HepG2 (cell line): Measurements from ENCODE around the gene ESPN. TPM values are rescaled to one million over a fixed set of nuclear protein-coding genes. Genes with fewer than 3 reads are reported as not detected.
A peak's percentile ranks its signal among the peaks of the same experiment; 100 is the strongest.

ENCODE experiments used
- ATAC-seq: fragments of 200-7000 bp; cut with Tn5 transposase; 3 replicates; pipeline ENCODE4 v1.9.1; 2020; ENCODE audit warnings: mild to moderate bottlenecking, moderate library complexity
- BruUV-seq: library from RNA; stranded (reverse); fragments of 400-500 nt; replicated peaks from 2 replicates; lab custom pipeline; 2021; lab: Mats Ljungman, UMichigan
- CTCF ChIA-PET: fragments of 300-600 bp; formaldehyde crosslinking; extraction: SDS; loops from one replicate; lab custom pipeline; 2021; ENCODE audit warnings: low total read pairs, inconsistent platforms, low intra/inter-chr PET ratio; lab: Yijun Ruan, JAX
- POLR2A ChIA-PET: fragments of 350-600 bp; sonication (Branson Sonifier 250); formaldehyde crosslinking; loops from one replicate; lab custom pipeline; 2020; ENCODE audit warnings: antibody characterized with exemption, inconsistent platforms; lab: Yijun Ruan, JAX
- DNase-seq: peaks from one replicate; pipeline ENCODE4 v3.0.0-alpha.2; 2015; ENCODE audit warnings: low spot score
- FAIRE-seq: peaks from 3 replicates; lab custom pipeline; 2011; peaks lifted over from hg19 to GRCh38; lab: Jason Lieb, UNC
- H2AFZ ChIP-seq: one replicate; pipeline ENCODE4 v1.6.1; 2011; ENCODE audit warnings: low read length, inconsistent platforms
- H3K27ac ChIP-seq: fragments of 300-600 bp; 3 replicates; pipeline ENCODE4 v1.8.0; 2011; ENCODE audit warnings: mixed run types, mild to moderate bottlenecking, mixed read lengths, low read length, inconsistent platforms; ENCODE audit not compliant: insufficient read depth; ENCODE audit errors: extremely low read length
- H3K27me3 ChIP-seq, 2 experiments: fragments of 200-600 bp in 1 of 2; 2 replicates in 1 of 2; 3 replicates in 1 of 2; pipeline versions ENCODE4 v1.6.0 to v1.8.0; 2011; ENCODE audit warnings: low read length in 2 of 2, mild to moderate bottlenecking in 2 of 2, moderate library complexity in 2 of 2, inconsistent platforms in 1 of 2; ENCODE audit not compliant: insufficient read depth in 2 of 2, control insufficient read depth in 1 of 2
- H3K36me3 ChIP-seq, 2 experiments: fragments of 200-600 bp in 1 of 2; replicated peaks in 1 of 2; 2 replicates in 1 of 2; 3 replicates in 1 of 2; pipeline versions ENCODE4 v1.5.1 to v1.8.0; 2011; ENCODE audit warnings: low read length in 2 of 2, inconsistent platforms in 1 of 2; ENCODE audit not compliant: insufficient read depth in 2 of 2, control insufficient read depth in 1 of 2
- H3K4me1 ChIP-seq: 2 replicates; pipeline ENCODE4 v1.5.1; 2012; ENCODE audit warnings: low read length, inconsistent platforms; ENCODE audit not compliant: insufficient read depth
- H3K4me2 ChIP-seq: 2 replicates; pipeline ENCODE4 v1.6.0; 2011; ENCODE audit warnings: low read depth, low read length, inconsistent platforms
- H3K4me3 ChIP-seq, 3 experiments: fragments of 200-600 bp in 1 of 3; sonication (generic), shearing (Covaris generic) in 1 of 3; replicated peaks in 1 of 3; 2 replicates each; pipeline ENCODE4 v1.5.1; 2011 to 2016; ENCODE audit warnings: low read length in 3 of 3, inconsistent platforms in 2 of 3, low read depth in 2 of 3, mild to moderate bottlenecking in 2 of 3, control low read depth in 1 of 3, mixed read lengths in 1 of 3; ENCODE audit not compliant: insufficient read depth in 1 of 3
- H3K79me2 ChIP-seq: one replicate; pipeline ENCODE4 v1.6.1; 2011; ENCODE audit warnings: low read length, inconsistent platforms; ENCODE audit not compliant: insufficient read depth
- H3K9ac ChIP-seq: 2 replicates; pipeline ENCODE4 v1.6.0; 2011; ENCODE audit warnings: mild to moderate bottlenecking, low read depth, low read length, inconsistent platforms; ENCODE audit not compliant: insufficient read depth
- H3K9me3 ChIP-seq: 2 replicates; pipeline ENCODE4 v1.5.1; 2012; ENCODE audit warnings: mild to moderate bottlenecking, low read length
- H4K20me1 ChIP-seq: 2 replicates; pipeline ENCODE4 v1.6.0; 2011; ENCODE audit warnings: inconsistent platforms, mild to moderate bottlenecking, low read length, moderate library complexity; ENCODE audit not compliant: insufficient read depth
- ARNTL ChIP-seq: sonication (generic); formaldehyde crosslinking; IDR thresholded peaks from 2 replicates; pipeline ENCODE4 v1.4.0; 2020; ENCODE audit warnings: mild to moderate bottlenecking, missing genetic modification reagents
- CCDC6 ChIP-seq: sonication (generic); formaldehyde crosslinking; IDR thresholded peaks from 2 replicates; pipeline ENCODE4 v1.8.1; 2022; ENCODE audit warnings: mild to moderate bottlenecking, missing genetic modification reagents, moderate library complexity
- EZH2 ChIP-seq: conservative IDR thresholded peaks from 2 replicates; pipeline ENCODE4 v1.6.1; 2012; ENCODE audit warnings: mild to moderate bottlenecking, low read depth, low read length, moderate library complexity
- HNRNPLL ChIP-seq: fragments of 200-400 bp; formaldehyde crosslinking; IDR thresholded peaks from 2 replicates; pipeline ENCODE4 v1.6.1; 2017; ENCODE audit warnings: mild to moderate bottlenecking, low read depth, low read length; ENCODE audit not compliant: poor library complexity, severe bottlenecking
- KAT2B ChIP-seq: fragments of 150-350 bp; IDR thresholded peaks from 2 replicates; pipeline ENCODE4 v1.6.1; 2014; ENCODE audit warnings: low read depth, low read length, borderline replicate concordance
- NR3C1 ChIP-seq: sonication (generic); formaldehyde crosslinking; IDR thresholded peaks from 2 replicates; pipeline ENCODE4 v1.4.0; 2020; ENCODE audit warnings: missing genetic modification reagents
- ZBTB7A ChIP-seq: sonication (generic); formaldehyde crosslinking; IDR thresholded peaks from 2 replicates; pipeline ENCODE4 v1.8.0; 2022; ENCODE audit warnings: mild to moderate bottlenecking, missing genetic modification reagents
- WGBS: methylation state at CpG from one replicate; pipeline ENCODE4 v1.1.6; 2017; ENCODE audit warnings: low lambda C conversion rate; 5-methylcytosine and 5-hydroxymethylcytosine counted together
- in situ Hi-C: cut with HindIII; loops from 2 replicates; pipeline ENCODE4 v1.10.0; 2017; ENCODE audit warnings: low pct_unique_long_range_greater_than_20kb; ENCODE audit not compliant: extremely low pct_ligation_motif_present
- intact Hi-C: fragments of 100-400 bp; cut with micrococcal nuclease; formaldehyde crosslinking; loops from one replicate; pipeline ENCODE4 v1.10.0; 2022; ENCODE audit not compliant: unreplicated experiment
- polyA plus RNA-seq, 8 experiments: library from polyadenylated mRNA; depleted of rRNA in 3 of 8; stranded (reverse) in 7 of 8; unstranded in 1 of 8; fragments of >200 nt; fragmentation: Illumina TruSeq in 4 of 8; extraction: Trizol in 4 of 8; gene quantifications; 2 replicates each; pipeline versions ENCODE4 v1.2.1 to v1.2.3, GENCODE V29; 2011 to 2016; ENCODE audit warnings: low read depth in 4 of 8, missing spikeins in 1 of 8, mixed read lengths in 1 of 8; ENCODE audit not compliant: insufficient read depth in 1 of 8
- total RNA-seq, 5 experiments: library from RNA; depleted of rRNA; stranded (reverse); fragments of >200 nt; fragmentation: Illumina TruSeq; extraction: Trizol; gene quantifications; 2 replicates each; pipeline ENCODE4 v1.2.3, GENCODE V29; 2016; ENCODE audit warnings: low read depth in 1 of 5
- TF ChIP-seq, protein P1 (sequence below): sonication (generic); formaldehyde crosslinking; IDR thresholded peaks from 2 replicates; pipeline ENCODE4 v1.9.0; 2022; ENCODE audit warnings: missing genetic modification reagents, mild to moderate bottlenecking, borderline replicate concordance

Gene ESPN
- total and polyA plus RNA-seq, 2 of the 13 experiments (the other 11 are each of a cell fraction or from before 2014, with no cell fraction given), result 48.6 to 54.2 TPM

DNA sequence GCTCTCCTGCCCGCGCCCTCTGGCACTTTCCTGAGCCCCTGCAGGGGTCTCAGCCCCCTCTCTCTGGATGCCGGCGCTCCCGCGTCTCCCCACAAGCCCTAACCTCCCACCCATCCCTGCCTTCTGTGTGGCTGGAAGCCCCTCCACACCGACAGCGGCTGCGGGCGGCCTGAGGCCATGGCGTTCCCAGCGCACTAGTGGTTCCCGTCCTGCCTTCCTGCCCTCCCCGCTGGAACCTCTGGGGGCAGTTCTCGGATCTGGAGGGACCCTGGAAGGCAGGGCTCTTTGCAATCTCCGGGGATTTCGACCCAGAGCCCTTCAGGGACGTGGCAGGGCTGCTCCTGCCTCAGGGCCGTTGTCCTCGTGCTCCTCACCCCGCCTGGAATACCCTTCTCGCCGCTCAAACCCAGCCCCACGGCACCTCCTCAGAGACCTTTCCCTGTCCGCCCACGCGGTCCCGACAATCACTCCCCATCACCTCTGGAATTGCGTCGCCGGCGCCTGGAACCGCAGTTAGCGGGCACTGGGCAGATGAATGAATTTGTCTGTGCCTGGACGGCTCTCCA, 493 bp upstream of the ESPN start:
- peak; percentile 14; the same call in 1 of the 2 replicates for TF ChIP-seq KAT2B
- no peak for TF ChIP-seq ZBTB7A (CRISPR knock-in tag)
- TF ChIP-seq, protein P1, sequence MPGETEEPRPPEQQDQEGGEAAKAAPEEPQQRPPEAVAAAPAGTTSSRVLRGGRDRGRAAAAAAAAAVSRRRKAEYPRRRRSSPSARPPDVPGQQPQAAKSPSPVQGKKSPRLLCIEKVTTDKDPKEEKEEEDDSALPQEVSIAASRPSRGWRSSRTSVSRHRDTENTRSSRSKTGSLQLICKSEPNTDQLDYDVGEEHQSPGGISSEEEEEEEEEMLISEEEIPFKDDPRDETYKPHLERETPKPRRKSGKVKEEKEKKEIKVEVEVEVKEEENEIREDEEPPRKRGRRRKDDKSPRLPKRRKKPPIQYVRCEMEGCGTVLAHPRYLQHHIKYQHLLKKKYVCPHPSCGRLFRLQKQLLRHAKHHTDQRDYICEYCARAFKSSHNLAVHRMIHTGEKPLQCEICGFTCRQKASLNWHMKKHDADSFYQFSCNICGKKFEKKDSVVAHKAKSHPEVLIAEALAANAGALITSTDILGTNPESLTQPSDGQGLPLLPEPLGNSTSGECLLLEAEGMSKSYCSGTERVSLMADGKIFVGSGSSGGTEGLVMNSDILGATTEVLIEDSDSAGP (CRISPR knock-in tag), result peak; percentile 33; the same call in 1 of the 2 replicates
- no peak for TF ChIP-seq ARNTL (CRISPR knock-in tag)
- TF ChIP-seq HNRNPLL, result peak; percentile 95
- no peak for TF ChIP-seq NR3C1 (CRISPR knock-in tag)
- TF ChIP-seq EZH2, result peak; percentile 60
- TF ChIP-seq CCDC6 (CRISPR knock-in tag), result no peak
- in situ Hi-C loops, result no loop called here
- DNase-seq (no peak), FAIRE-seq (no peak), ATAC-seq (peak; percentile 38)
- peak overlapping the region; percentile 52 for H3K4me2 ChIP-seq
- no peaks in the 10 kb centered on the region for H3K36me3 ChIP-seq
- POLR2A ChIA-PET, result interaction anchor here (0.7 to 1.7 kb wide), 6 partner anchors 10 to 180 kb away, joined by 3 to 4 read pairs (median 3); no protein-coding TSS in a partner anchor
- H3K4me3 ChIP-seq, result peak overlapping the region in 1 of 3 experiments; percentile 46; a peak in 1 of 6 replicates
- H3K9me3 ChIP-seq, result no peaks in the 10 kb centered on the region
- no peak overlapping the region for H3K9ac ChIP-seq
- H3K27ac ChIP-seq, result no peak overlapping the region
- 14% methylated on average over 19 of the region's 35 CpGs for WGBS
- CTCF ChIA-PET, result interaction anchor here (1.6 kb wide), 1 partner anchor 14 kb away, joined by 12 read pairs; no protein-coding TSS in a partner anchor
- no peak overlapping the region for H2AFZ ChIP-seq
- H3K4me1 ChIP-seq, result peaks cover 43% of the 10 kb centered on the region
- intact Hi-C loops, result no loop called here
- BruUV-seq, result no TSS peak
- H3K27me3 ChIP-seq, result peaks cover 41 to 84% of the 10 kb centered on the region in 2 experiments
- no peaks in the 10 kb centered on the region; the same call in 1 of the 2 replicates for H4K20me1 ChIP-seq
- H3K79me2 ChIP-seq, result no peaks in the 10 kb centered on the region
